Measurements from ENCODE around the gene PLEKHA6. TPM values are rescaled to one million over a fixed set of nuclear protein-coding genes. Genes with fewer than 3 reads are reported as not detected.

PLEKHA6 gene
- total and polyA plus RNA-seq, 8 donors = 5.1 to 24.4 (median 16.1) TPM

DNA sequence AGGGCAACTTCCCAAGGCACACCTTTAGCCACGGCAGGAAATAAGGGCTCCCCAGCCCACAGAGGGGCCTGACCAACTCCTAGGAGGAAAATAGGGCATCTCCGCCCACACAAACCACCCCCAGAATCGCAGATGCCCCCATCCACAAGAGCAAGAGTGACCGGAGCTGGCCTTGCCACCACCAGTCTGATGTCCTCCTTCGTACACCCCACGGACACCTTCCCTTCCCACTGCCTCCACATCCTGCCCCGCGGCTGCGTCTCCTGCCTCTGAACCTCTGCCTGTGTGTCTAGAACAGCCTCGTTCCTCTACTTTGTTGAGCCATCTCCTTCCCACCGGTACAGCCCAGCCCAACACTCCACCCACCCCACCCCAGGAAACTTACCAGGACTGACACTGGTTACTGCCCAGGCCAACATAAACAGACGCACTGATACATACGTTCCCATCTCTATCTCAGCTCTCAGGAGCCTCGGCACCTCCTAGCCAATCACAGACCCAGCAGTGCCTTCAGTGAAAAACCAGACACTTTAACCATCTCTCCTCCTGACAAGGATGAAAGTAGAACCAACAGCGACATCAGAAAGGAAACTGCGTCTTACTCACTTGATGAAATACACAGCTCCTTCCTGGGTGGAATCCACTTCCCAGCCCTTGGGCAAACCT lies 7.6 kb upstream of the PLEKHA6 start:
- H3K4me3 ChIP-seq = no peak overlapping the region
- H3K36me3 ChIP-seq = no peaks in the 10 kb centered on the region
- DNase-seq = no peak
- peaks cover 0 to 14% of the 10 kb centered on the region in 2 donors for H3K4me1 ChIP-seq
- H3K9me3 ChIP-seq = no peaks in the 10 kb centered on the region
- TF ChIP-seq, protein P1, sequence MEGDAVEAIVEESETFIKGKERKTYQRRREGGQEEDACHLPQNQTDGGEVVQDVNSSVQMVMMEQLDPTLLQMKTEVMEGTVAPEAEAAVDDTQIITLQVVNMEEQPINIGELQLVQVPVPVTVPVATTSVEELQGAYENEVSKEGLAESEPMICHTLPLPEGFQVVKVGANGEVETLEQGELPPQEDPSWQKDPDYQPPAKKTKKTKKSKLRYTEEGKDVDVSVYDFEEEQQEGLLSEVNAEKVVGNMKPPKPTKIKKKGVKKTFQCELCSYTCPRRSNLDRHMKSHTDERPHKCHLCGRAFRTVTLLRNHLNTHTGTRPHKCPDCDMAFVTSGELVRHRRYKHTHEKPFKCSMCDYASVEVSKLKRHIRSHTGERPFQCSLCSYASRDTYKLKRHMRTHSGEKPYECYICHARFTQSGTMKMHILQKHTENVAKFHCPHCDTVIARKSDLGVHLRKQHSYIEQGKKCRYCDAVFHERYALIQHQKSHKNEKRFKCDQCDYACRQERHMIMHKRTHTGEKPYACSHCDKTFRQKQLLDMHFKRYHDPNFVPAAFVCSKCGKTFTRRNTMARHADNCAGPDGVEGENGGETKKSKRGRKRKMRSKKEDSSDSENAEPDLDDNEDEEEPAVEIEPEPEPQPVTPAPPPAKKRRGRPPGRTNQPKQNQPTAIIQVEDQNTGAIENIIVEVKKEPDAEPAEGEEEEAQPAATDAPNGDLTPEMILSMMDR (IDR thresholded peaks at IDR 0.05) = no peak
- no peak overlapping the region for H3K27ac ChIP-seq
- ATAC-seq = no peak
- no peaks in the 10 kb centered on the region for H3K27me3 ChIP-seq
- intact Hi-C loops (cut with DNase I) = loop anchor here in 1 of 2 donors (5.0 kb wide), 1 partner anchor 155 kb away; the partner anchor contains the start of gene GOLT1A

DNA sequence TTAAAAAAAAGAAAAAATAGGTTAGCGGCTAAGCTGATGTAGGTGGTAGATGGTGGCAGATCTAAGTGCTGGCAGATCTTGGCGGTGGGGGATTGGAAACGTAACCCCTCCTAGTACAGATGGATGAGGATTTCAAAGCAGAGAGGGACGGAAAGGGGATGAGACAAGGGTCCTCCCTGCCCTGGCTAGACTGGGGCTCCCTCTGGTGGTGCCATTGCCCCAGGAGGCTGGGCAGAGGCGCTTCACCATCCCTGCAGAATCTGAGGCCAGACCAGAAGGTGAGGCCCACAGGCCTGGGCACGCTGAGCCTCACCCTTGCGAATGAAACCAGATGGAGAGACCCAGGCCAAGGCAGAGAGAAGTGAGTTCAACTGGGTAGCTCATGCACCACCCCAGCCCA lies 7.0 kb upstream of the PLEKHA6 start:
- DNase-seq = no peak
- intact Hi-C loops (cut with DNase I) = loop anchor here in 1 of 2 donors (5.0 kb wide), 1 partner anchor 154 kb away; the partner anchor contains the start of gene GOLT1A
- Histone ChIP-seq H3K4me3 (no peak overlapping the region), H3K4me1 (peaks cover 0 to 14% of the 10 kb centered on the region in 2 donors), H3K9me3 (no peaks in the 10 kb centered on the region), H3K36me3 (no peaks in the 10 kb centered on the region), H3K27ac (no peak overlapping the region), H3K27me3 (no peaks in the 10 kb centered on the region)
- ATAC-seq = no peak
- TF ChIP-seq, protein P1 (IDR thresholded peaks at IDR 0.05) = no peak

DNA sequence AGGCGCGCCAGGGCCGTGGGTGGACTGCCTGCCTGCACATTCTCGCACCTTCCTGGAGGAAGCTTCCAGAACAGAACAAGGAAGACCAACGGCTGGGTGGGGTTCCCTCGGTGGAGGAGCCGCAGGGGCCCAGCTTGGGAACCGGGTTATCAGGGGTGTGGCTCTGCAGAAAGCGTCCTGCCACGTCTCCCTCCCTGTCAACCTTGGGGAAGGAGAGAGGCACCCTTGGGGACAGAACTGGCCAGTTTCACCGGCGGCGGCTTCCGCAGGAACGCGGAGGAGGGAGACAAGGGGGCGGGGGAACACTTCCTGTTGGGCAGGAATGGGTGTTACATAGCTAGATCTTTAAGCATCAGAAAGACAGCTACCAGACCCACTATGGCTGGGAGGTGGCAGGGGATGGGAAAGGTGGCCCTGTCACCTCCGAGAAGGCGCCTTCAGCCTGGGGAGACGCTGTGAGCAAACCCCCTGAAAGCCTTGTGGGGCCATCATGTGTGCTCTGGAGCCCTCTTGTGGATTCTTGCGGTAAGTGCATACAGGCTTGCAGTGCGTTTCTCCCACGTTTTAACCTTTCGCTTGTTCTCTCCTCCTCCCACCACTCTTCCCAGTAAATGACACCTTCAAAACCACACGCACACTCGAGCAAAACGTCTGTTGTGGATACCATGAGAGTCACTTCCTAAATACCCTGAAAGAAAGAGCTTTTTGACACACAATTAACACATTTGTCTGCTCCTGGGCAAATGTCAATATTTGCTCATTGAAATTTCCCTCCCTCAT lies 3.8 kb upstream of the PLEKHA6 start:
- H3K36me3 ChIP-seq = no peaks in the 10 kb centered on the region
- DNase-seq = peak; percentile 67 to 85 (median 80)
- H3K4me3 ChIP-seq = peak overlapping the region; percentile 22 to 42
- peaks cover 0 to 19% of the 10 kb centered on the region in 2 donors for H3K27me3 ChIP-seq
- H3K4me1 ChIP-seq = peaks cover 0 to 14% of the 10 kb centered on the region in 2 donors
- intact Hi-C loops (cut with DNase I) = loop anchor here in 1 of 2 donors (5.0 kb wide), 1 partner anchor 201 kb away; no protein-coding TSS in a partner anchor
- peak overlapping the region; percentile 5 to 30 for H3K27ac ChIP-seq
- H3K9me3 ChIP-seq = no peaks in the 10 kb centered on the region
- peak; percentile 96 for ATAC-seq
- TF ChIP-seq, protein P1 (IDR thresholded peaks at IDR 0.05) = peak; percentile 96

DNA sequence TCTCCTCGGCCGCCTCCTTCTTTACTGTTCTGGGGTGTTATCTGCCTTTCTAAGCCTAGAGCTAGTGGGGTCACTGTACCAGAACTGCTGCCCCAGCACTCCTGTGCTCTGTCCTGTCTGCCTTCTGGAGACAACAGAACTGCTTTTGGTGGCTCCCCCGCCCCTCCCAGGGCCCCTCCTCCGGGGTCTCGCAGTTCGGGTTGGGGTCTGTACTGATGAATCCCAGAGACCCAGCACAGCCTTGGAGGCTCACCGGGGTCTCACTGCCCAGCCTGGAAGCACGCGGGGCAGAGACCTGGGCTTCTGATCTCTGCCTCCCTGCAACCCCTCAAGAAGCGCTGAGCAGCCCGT lies 3.2 kb upstream of the PLEKHA6 start:
- TF ChIP-seq, protein P1 (IDR thresholded peaks at IDR 0.05) = no peak
- Histone ChIP-seq H3K4me1 (peaks cover 0 to 14% of the 10 kb centered on the region in 2 donors), H3K4me3 (peak overlapping the region; percentile 22 to 42), H3K27me3 (peaks cover 0 to 25% of the 10 kb centered on the region in 2 donors), H3K27ac (peak overlapping the region; percentile 5 to 30), H3K36me3 (no peaks in the 10 kb centered on the region), H3K9me3 (no peaks in the 10 kb centered on the region)
- no peak for DNase-seq
- ATAC-seq = peak; percentile 3
- intact Hi-C loops (cut with DNase I) = loop anchor here in 1 of 2 donors (5.0 kb wide), 1 partner anchor 201 kb away; no protein-coding TSS in a partner anchor

DNA sequence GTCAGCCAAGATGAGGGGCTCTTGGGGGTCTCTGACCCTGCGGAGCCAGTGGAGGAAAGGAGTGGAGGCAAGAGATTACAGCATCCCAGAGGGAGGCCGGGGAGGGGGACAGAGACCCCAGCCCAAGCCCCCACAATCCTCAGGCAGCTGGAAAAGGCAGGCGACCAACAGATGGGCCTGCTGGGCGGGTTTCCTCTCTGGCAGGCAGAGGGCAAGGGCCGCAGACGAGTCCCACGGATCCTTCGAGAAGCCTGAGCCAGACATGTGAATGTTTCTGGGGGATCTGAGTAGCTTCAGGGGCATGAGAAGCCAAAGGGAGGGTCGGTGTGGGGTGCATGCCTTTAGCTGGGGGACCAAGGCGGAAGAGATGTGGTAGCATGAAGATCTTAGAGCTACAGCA lies 2.1 kb upstream of the PLEKHA6 start:
- DNase-seq = no peak
- no peak overlapping the region for H3K27ac ChIP-seq
- H3K9me3 ChIP-seq = no peaks in the 10 kb centered on the region
- intact Hi-C loops (cut with DNase I) = loop anchor here in 1 of 2 donors (5.0 kb wide), 1 partner anchor 199 kb away; no protein-coding TSS in a partner anchor
- H3K36me3 ChIP-seq = no peaks in the 10 kb centered on the region
- H3K4me3 ChIP-seq = no peak overlapping the region
- no peak for ATAC-seq
- H3K27me3 ChIP-seq = peaks cover 0 to 34% of the 10 kb centered on the region in 2 donors
- TF ChIP-seq, protein P1 (IDR thresholded peaks at IDR 0.05) = no peak
- H3K4me1 ChIP-seq = peaks cover 0 to 14% of the 10 kb centered on the region in 2 donors
